DND-41 (cell line): ENCODE measurements around the gene GTF2H4.

Experiments
- ATAC-seq: fragments of 200-7000 bp; cut with Tn5 transposase; 3 replicates; pipeline ENCODE4 v1.9.1; 2021; ENCODE audit warnings: low read depth; ENCODE audit not compliant: insufficient read depth
- DNase-seq: peaks from one replicate; pipeline ENCODE4 v3.0.0-alpha.2; 2020
- H2AFZ ChIP-seq: 2 replicates; pipeline ENCODE4 v1.6.0; 2012; ENCODE audit warnings: low read depth, low read length
- H3K27ac ChIP-seq: 2 replicates; pipeline ENCODE4 v1.5.1; 2012; ENCODE audit warnings: low read length, inconsistent platforms
- H3K27me3 ChIP-seq: fragments of 200-600 bp; sonication (generic); 2 replicates; pipeline ENCODE4 v1.6.0; 2012; ENCODE audit warnings: low read length, mild to moderate bottlenecking, inconsistent platforms; ENCODE audit not compliant: insufficient read depth, poor library complexity
- H3K36me3 ChIP-seq: 2 replicates; pipeline ENCODE4 v1.5.1; 2012; ENCODE audit warnings: low read length, inconsistent platforms; ENCODE audit not compliant: insufficient read depth
- H3K4me1 ChIP-seq: 2 replicates; pipeline ENCODE4 v1.5.1; 2012; ENCODE audit warnings: mild to moderate bottlenecking, low read length; ENCODE audit not compliant: insufficient read depth
- H3K4me2 ChIP-seq: 2 replicates; pipeline ENCODE4 v1.6.0; 2012; ENCODE audit warnings: mild to moderate bottlenecking, moderate library complexity, low read length, inconsistent platforms; ENCODE audit not compliant: insufficient read depth
- H3K4me3 ChIP-seq, 2 experiments: fragments of 200-600 bp in 1 of 2; shearing (Covaris generic) in 1 of 2; 2 replicates each; pipeline ENCODE4 v1.5.1; 2012 to 2016; ENCODE audit warnings: inconsistent platforms in 2 of 2, low read length in 2 of 2, mild to moderate bottlenecking in 2 of 2, low read depth in 1 of 2, moderate library complexity in 1 of 2
- H3K79me2 ChIP-seq: 2 replicates; pipeline ENCODE4 v1.6.0; 2012; ENCODE audit warnings: low read length, inconsistent platforms; ENCODE audit not compliant: insufficient read depth
- H3K9ac ChIP-seq: 2 replicates; pipeline ENCODE4 v1.6.0; 2012; ENCODE audit warnings: low read depth, mild to moderate bottlenecking, inconsistent platforms, low read length, moderate library complexity
- H3K9me3 ChIP-seq: 2 replicates; pipeline ENCODE4 v1.5.1; 2012; ENCODE audit warnings: low read length, moderate library complexity, mild to moderate bottlenecking, inconsistent platforms; ENCODE audit not compliant: insufficient read depth, severe bottlenecking
- H4K20me1 ChIP-seq: 2 replicates; pipeline ENCODE4 v1.6.0; 2012; ENCODE audit warnings: low read length; ENCODE audit not compliant: insufficient read depth
- EZH2 ChIP-seq: IDR thresholded peaks from 3 replicates; pipeline ENCODE4 v1.6.1; 2012; ENCODE audit warnings: borderline replicate concordance, low read depth, mild to moderate bottlenecking, moderate library complexity, low read length, inconsistent platforms; ENCODE audit not compliant: severe bottlenecking
- TF ChIP-seq, protein P1 (sequence below): IDR thresholded peaks from 2 replicates; pipeline ENCODE4 v1.5.1; 2012; ENCODE audit warnings: borderline replicate concordance, low read length, moderate library complexity, mild to moderate bottlenecking; ENCODE audit not compliant: poor library complexity, severe bottlenecking; ENCODE audit errors: extremely low read depth

GTF2H4 gene

DNA sequence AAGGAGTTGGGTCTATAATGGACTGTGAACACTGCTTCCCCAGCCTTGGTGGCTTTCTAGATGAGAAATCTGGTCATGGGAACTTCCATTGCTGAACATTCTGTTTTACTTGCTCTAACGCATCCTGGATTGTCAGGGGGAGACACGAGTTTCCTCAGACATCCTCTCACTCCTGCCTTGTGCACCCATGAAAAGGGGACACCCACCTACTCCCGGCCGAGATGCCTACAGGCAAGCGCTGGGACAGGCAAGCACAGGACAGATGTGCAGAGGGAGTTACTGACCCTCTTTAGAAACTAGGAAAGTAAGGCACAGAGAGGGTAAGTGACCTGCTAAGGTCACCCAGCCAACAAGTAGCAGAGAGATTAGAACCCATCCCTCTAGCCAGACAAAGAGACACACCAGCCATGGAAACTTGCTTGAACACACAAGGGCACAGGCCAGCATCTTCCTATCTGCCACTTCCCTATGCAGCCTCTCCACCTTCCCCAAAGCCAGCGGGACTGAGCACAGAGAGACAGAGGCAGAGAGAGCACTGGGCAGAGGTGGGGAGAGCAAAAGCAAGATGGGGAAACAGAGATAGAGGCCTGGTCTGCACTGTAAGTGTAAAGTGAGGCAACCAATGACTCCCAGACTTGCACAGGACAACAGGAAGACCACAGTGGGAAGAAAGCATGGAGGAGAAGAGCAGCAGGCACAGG lies 24.8 kb downstream of the GTF2H4 start:
- Histone ChIP-seq H3K4me1 (no peaks in the 10 kb centered on the region), H4K20me1 (no peaks in the 10 kb centered on the region), H3K4me2 (no peak overlapping the region), H3K27ac (no peak overlapping the region), H3K9ac (no peak overlapping the region), H3K36me3 (no peaks in the 10 kb centered on the region), H3K9me3 (no peaks in the 10 kb centered on the region), H3K27me3 (peaks cover 5% of the 10 kb centered on the region), H3K79me2 (no peaks in the 10 kb centered on the region), H3K4me3 (no peak overlapping the region), H2AFZ (no peak overlapping the region)
- DNase-seq = no peak
- no peak for ATAC-seq
- TF ChIP-seq EZH2 = no peak
- TF ChIP-seq, protein P1, sequence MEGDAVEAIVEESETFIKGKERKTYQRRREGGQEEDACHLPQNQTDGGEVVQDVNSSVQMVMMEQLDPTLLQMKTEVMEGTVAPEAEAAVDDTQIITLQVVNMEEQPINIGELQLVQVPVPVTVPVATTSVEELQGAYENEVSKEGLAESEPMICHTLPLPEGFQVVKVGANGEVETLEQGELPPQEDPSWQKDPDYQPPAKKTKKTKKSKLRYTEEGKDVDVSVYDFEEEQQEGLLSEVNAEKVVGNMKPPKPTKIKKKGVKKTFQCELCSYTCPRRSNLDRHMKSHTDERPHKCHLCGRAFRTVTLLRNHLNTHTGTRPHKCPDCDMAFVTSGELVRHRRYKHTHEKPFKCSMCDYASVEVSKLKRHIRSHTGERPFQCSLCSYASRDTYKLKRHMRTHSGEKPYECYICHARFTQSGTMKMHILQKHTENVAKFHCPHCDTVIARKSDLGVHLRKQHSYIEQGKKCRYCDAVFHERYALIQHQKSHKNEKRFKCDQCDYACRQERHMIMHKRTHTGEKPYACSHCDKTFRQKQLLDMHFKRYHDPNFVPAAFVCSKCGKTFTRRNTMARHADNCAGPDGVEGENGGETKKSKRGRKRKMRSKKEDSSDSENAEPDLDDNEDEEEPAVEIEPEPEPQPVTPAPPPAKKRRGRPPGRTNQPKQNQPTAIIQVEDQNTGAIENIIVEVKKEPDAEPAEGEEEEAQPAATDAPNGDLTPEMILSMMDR = no peak

DNA sequence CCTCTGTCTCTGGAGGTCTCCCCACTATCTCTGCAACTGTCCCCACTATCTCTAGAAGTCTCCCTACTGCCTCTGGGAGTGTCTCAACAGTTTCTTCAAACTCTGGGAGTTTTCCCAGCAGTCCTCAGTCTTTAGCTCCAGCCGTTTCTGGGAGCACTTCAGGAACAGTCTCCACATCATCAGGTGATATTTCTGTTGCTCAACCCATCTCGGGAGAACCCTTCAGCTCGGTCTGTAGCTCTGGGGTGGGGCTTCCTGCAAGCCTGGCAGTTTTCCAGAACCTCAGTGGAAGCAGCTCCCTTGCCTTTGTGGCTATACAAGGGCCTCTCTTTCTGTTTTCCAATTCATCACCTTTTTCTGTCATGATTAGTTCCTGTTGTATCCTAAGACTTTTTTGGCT lies 27.0 kb downstream of the GTF2H4 start:
- H2AFZ ChIP-seq = no peak overlapping the region
- H3K79me2 ChIP-seq = no peaks in the 10 kb centered on the region
- H3K9ac ChIP-seq = no peak overlapping the region
- no peak for TF ChIP-seq EZH2
- TF ChIP-seq, protein P1 = no peak
- no peak for DNase-seq
- ATAC-seq = no peak
- no peaks in the 10 kb centered on the region for H4K20me1 ChIP-seq
- no peaks in the 10 kb centered on the region for H3K9me3 ChIP-seq
- no peak overlapping the region for H3K4me2 ChIP-seq
- no peaks in the 10 kb centered on the region for H3K4me1 ChIP-seq
- H3K4me3 ChIP-seq = no peak overlapping the region
- no peaks in the 10 kb centered on the region for H3K36me3 ChIP-seq
- H3K27ac ChIP-seq = no peak overlapping the region
- H3K27me3 ChIP-seq = peaks cover 15% of the 10 kb centered on the region

DNA sequence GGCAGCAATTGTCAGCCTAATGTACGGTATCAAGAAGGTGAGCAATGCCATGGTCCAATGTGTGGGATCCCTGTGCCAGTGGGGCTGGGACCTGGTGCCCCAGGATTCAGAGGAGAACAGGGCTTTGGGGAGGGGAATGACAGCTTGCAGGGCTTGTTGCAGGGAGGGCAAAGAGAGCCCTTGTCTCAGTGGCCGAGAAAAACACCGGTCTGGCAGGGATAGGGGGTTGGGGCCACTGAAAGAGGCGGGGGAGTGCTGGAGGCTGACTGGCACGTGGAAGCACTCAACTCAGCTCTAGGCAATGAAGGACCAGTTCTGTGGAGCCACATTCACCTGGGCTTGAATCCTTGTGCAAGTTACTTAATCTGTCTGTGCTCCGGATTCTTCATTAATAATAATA lies 29.3 kb downstream of the GTF2H4 start:
- Histone ChIP-seq H3K9ac (no peak overlapping the region), H3K27ac (no peak overlapping the region), H3K36me3 (no peaks in the 10 kb centered on the region), H3K79me2 (no peaks in the 10 kb centered on the region), H4K20me1 (no peaks in the 10 kb centered on the region), H3K4me1 (no peaks in the 10 kb centered on the region), H3K27me3 (peaks cover 15% of the 10 kb centered on the region), H3K4me3 (no peak overlapping the region), H2AFZ (no peak overlapping the region), H3K9me3 (no peaks in the 10 kb centered on the region), H3K4me2 (no peak overlapping the region)
- no peak for ATAC-seq
- no peak for DNase-seq
- no peak for TF ChIP-seq EZH2
- TF ChIP-seq, protein P1 = no peak

DNA sequence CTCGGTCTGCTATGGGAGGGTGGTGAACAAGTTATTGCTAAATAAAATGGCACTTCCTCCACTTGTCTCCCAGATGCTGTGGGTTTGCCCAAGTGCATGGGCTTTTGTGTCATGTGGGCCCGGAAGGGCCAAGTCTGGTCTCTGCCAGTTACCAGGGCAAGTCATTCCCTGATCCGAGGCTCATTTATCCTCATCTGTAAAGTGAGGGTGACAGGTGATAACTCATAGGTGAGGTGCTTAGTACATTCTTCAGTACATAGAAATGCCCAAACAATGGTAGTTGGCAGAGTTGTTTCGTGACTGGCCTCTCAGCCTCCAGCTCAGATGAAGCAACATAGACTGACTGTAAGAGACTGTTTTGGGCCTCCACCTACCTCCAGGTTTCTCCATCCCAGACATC lies 30.7 kb downstream of the GTF2H4 start:
- Histone ChIP-seq H4K20me1 (no peaks in the 10 kb centered on the region), H2AFZ (no peak overlapping the region), H3K9me3 (peaks cover 3% of the 10 kb centered on the region), H3K27me3 (peaks cover 15% of the 10 kb centered on the region), H3K36me3 (no peaks in the 10 kb centered on the region), H3K79me2 (no peaks in the 10 kb centered on the region), H3K4me3 (no peak overlapping the region), H3K9ac (no peak overlapping the region), H3K4me1 (no peaks in the 10 kb centered on the region), H3K4me2 (no peak overlapping the region), H3K27ac (no peak overlapping the region)
- no peak for TF ChIP-seq EZH2
- TF ChIP-seq, protein P1 = no peak
- ATAC-seq = no peak
- DNase-seq = no peak
